WTC11 (cell line): ENCODE measurements around the gene CROCC2. TPM values are rescaled to one million over a fixed set of nuclear protein-coding genes. Genes with fewer than 3 reads are reported as not detected.

Experiments used
- ATAC-seq: fragments of 200-7000 bp; cut with Tn5 transposase; 2 replicates; pipeline ENCODE4 v1.10.0; 2021; ENCODE audit warnings: mild to moderate bottlenecking, moderate library complexity
- CTCF ChIA-PET: fragments of 300-600 bp; sonication (Branson Sonifier 250); formaldehyde crosslinking; loops from one replicate; lab custom pipeline; 2021; ENCODE audit warnings: antibody characterized with exemption; lab: Charles Lee
- POLR2A ChIA-PET: fragments of 350-600 bp; sonication (Branson Sonifier 250); formaldehyde crosslinking; loops from one replicate; lab custom pipeline; 2021; ENCODE audit warnings: antibody characterized with exemption; lab: Charles Lee
- DNase-seq: peaks from one replicate; pipeline ENCODE4 v3.0.0; 2021; ENCODE audit warnings: low spot score
- H3K27ac Mint-ChIP-seq: 2 replicates; pipeline ENCODE4 v1.8.0; 2021; ENCODE audit warnings: mixed read lengths
- H3K27me3 Mint-ChIP-seq: 2 replicates; pipeline ENCODE4 v1.8.0; 2021; ENCODE audit warnings: low read depth, mild to moderate bottlenecking, moderate library complexity, mixed read lengths
- H3K36me3 Mint-ChIP-seq: 2 replicates; pipeline ENCODE4 v1.8.0; 2021; ENCODE audit warnings: mixed read lengths
- H3K4me1 Mint-ChIP-seq: 2 replicates; pipeline ENCODE4 v1.8.0; 2022; ENCODE audit warnings: mixed read lengths
- H3K4me3 Mint-ChIP-seq: 2 replicates; pipeline ENCODE4 v1.8.0; 2021; ENCODE audit warnings: mild to moderate bottlenecking, moderate library complexity, mixed read lengths
- H3K9me3 Mint-ChIP-seq: 2 replicates; pipeline ENCODE4 v1.8.0; 2021; ENCODE audit warnings: mixed read lengths
- AFF4 ChIP-seq: sonication (generic); formaldehyde crosslinking; IDR thresholded peaks from 2 replicates; pipeline ENCODE4 v1.8.1; 2023; ENCODE audit warnings: mild to moderate bottlenecking, missing genetic modification reagents, borderline replicate concordance
- ATF3 ChIP-seq: sonication (generic); formaldehyde crosslinking; conservative IDR thresholded peaks from 2 replicates; pipeline ENCODE4 v1.8.1; 2022; ENCODE audit warnings: mild to moderate bottlenecking, missing genetic modification reagents
- CREM ChIP-seq: sonication (generic); formaldehyde crosslinking; IDR thresholded peaks from 2 replicates; pipeline ENCODE4 v1.8.1; 2022; ENCODE audit warnings: mild to moderate bottlenecking, missing genetic modification reagents, moderate library complexity
- E2F4 ChIP-seq: sonication (generic); formaldehyde crosslinking; IDR thresholded peaks from 2 replicates; pipeline ENCODE4 v1.8.1; 2022; ENCODE audit warnings: low read depth, mild to moderate bottlenecking, moderate library complexity, missing genetic modification reagents, borderline replicate concordance
- ERG ChIP-seq: fragments of 250-450 bp; sonication (Bioruptor Pico); IDR thresholded peaks from 2 replicates; pipeline ENCODE4 v1.8.0; 2021; ENCODE audit warnings: mild to moderate bottlenecking
- ESRRA ChIP-seq: sonication (generic); formaldehyde crosslinking; IDR thresholded peaks from 2 replicates; pipeline ENCODE4 v1.8.1; 2022; ENCODE audit warnings: mild to moderate bottlenecking, missing genetic modification reagents, borderline replicate concordance
- FOXP1 ChIP-seq: sonication (generic); formaldehyde crosslinking; IDR thresholded peaks from 2 replicates; pipeline ENCODE4 v1.8.0; 2022; ENCODE audit warnings: missing genetic modification reagents, mild to moderate bottlenecking, moderate library complexity, borderline replicate concordance
- HMGA2 ChIP-seq: fragments of 250-450 bp; sonication (Bioruptor Pico); IDR thresholded peaks from 2 replicates; pipeline ENCODE4 v1.4.0; 2021; ENCODE audit warnings: mild to moderate bottlenecking, moderate library complexity
- MAX ChIP-seq: sonication (generic); formaldehyde crosslinking; IDR thresholded peaks from 2 replicates; pipeline ENCODE4 v1.8.0; 2022; ENCODE audit warnings: mild to moderate bottlenecking, missing genetic modification reagents
- NFATC4 ChIP-seq: fragments of 250-450 bp; sonication (Bioruptor Pico); IDR thresholded peaks from 2 replicates; pipeline ENCODE4 v1.9.0; 2021; ENCODE audit warnings: mild to moderate bottlenecking
- NFE2L1 ChIP-seq: sonication (generic); formaldehyde crosslinking; IDR thresholded peaks from 2 replicates; pipeline ENCODE4 v1.8.1; 2023; ENCODE audit warnings: missing genetic modification reagents
- NR2C2 ChIP-seq: sonication (generic); formaldehyde crosslinking; IDR thresholded peaks from 2 replicates; pipeline ENCODE4 v1.8.0; 2022; ENCODE audit warnings: mild to moderate bottlenecking, missing genetic modification reagents
- PREB ChIP-seq: sonication (generic); formaldehyde crosslinking; IDR thresholded peaks from 2 replicates; pipeline ENCODE4 v1.8.1; 2022; ENCODE audit warnings: mild to moderate bottlenecking, missing genetic modification reagents, moderate library complexity, borderline replicate concordance
- RELA ChIP-seq: sonication (generic); formaldehyde crosslinking; IDR thresholded peaks from 2 replicates; pipeline ENCODE4 v1.8.1; 2022; ENCODE audit warnings: missing genetic modification reagents, mild to moderate bottlenecking, borderline replicate concordance
- RORB ChIP-seq: fragments of 250-450 bp; sonication (Bioruptor Pico); IDR thresholded peaks from 2 replicates; pipeline ENCODE4 v1.9.0; 2021; ENCODE audit warnings: mild to moderate bottlenecking
- SMAD4 ChIP-seq: sonication (generic); formaldehyde crosslinking; IDR thresholded peaks from 2 replicates; pipeline ENCODE4 v1.8.0; 2022; ENCODE audit warnings: mild to moderate bottlenecking, missing genetic modification reagents
- SOX15 ChIP-seq: fragments of 250-450 bp; sonication (Bioruptor Pico); IDR thresholded peaks from 2 replicates; pipeline ENCODE4 v1.9.0; 2021; ENCODE audit warnings: mild to moderate bottlenecking
- TP53 ChIP-seq: sonication (generic); formaldehyde crosslinking; IDR thresholded peaks from 2 replicates; pipeline ENCODE4 v1.8.1; 2023; ENCODE audit warnings: mild to moderate bottlenecking, missing genetic modification reagents
- ZNF263 ChIP-seq: sonication (generic); formaldehyde crosslinking; IDR thresholded peaks from 2 replicates; pipeline ENCODE4 v1.8.1; 2022; ENCODE audit warnings: low read depth, mild to moderate bottlenecking, moderate library complexity, missing genetic modification reagents
- ZNF416 ChIP-seq: fragments of 250-450 bp; sonication (Bioruptor Pico); IDR thresholded peaks from 2 replicates; pipeline ENCODE4 v1.9.0; 2021; ENCODE audit warnings: mild to moderate bottlenecking, inconsistent platforms
- ZNF512 ChIP-seq: sonication (generic); formaldehyde crosslinking; IDR thresholded peaks from 2 replicates; pipeline ENCODE4 v1.8.1; 2022; ENCODE audit warnings: missing genetic modification reagents, borderline replicate concordance
- total RNA-seq: library from RNA; stranded (reverse); gene quantifications from 3 replicates; pipeline ENCODE4 v1.2.3, GENCODE V29; 2021

Gene CROCC2
- total RNA-seq, 1 experiment from 2014 or later: not detected

GRCh38 chr2:240879105-240879504, 27.0 kb upstream of the CROCC2 start:
- no peaks in the 10 kb centered on the region for H3K36me3 Mint-ChIP-seq
- no peak overlapping the region for H3K4me3 Mint-ChIP-seq
- CTCF ChIA-PET: no interaction called here
- H3K27me3 Mint-ChIP-seq: no peaks in the 10 kb centered on the region
- H3K27ac Mint-ChIP-seq: no peak overlapping the region
- POLR2A ChIA-PET: no interaction called here
- DNase-seq (no peak), ATAC-seq (no peak)
- TF ChIP-seq FOXP1 (CRISPR knock-in tag) (no peak), SOX15 (CRISPR knock-in tag) (no peak), RORB (CRISPR knock-in tag) (no peak), ZNF263 (CRISPR knock-in tag) (no peak), ZNF512 (CRISPR knock-in tag) (no peak), PREB (no peak), NR2C2 (CRISPR knock-in tag) (no peak), HMGA2 (CRISPR knock-in tag) (no peak), TP53 (CRISPR knock-in tag) (no peak), SMAD4 (CRISPR knock-in tag) (no peak)
- no peaks in the 10 kb centered on the region for H3K4me1 Mint-ChIP-seq
- no peaks in the 10 kb centered on the region for H3K9me3 Mint-ChIP-seq

GRCh38 chr2:240881913-240882312, 24.2 kb upstream of the CROCC2 start:
- TF ChIP-seq AFF4 (CRISPR knock-in tag): no peak
- TF ChIP-seq CREM (CRISPR knock-in tag): no peak
- no peak for TF ChIP-seq ATF3 (CRISPR knock-in tag)
- TF ChIP-seq, all 79 proteins: peak for 0

GRCh38 chr2:240884221-240884620, 21.9 kb upstream of the CROCC2 start:
- ChIA-PET POLR2A (no interaction called here), CTCF (interaction anchor here (1.2 kb wide), 1 partner anchor 33 kb away, joined by 3 read pairs; no protein-coding TSS in a partner anchor)
- DNase-seq (no peak), ATAC-seq (no peak)
- no peaks in the 10 kb centered on the region for H3K9me3 Mint-ChIP-seq
- H3K36me3 Mint-ChIP-seq: no peaks in the 10 kb centered on the region
- no peak overlapping the region for H3K27ac Mint-ChIP-seq
- no peaks in the 10 kb centered on the region for H3K27me3 Mint-ChIP-seq
- H3K4me1 Mint-ChIP-seq: no peaks in the 10 kb centered on the region
- H3K4me3 Mint-ChIP-seq: no peak overlapping the region
- TF ChIP-seq E2F4 (CRISPR knock-in tag) (no peak), RELA (CRISPR knock-in tag) (no peak), ESRRA (CRISPR knock-in tag) (no peak), MAX (CRISPR knock-in tag) (no peak), ERG (CRISPR knock-in tag) (no peak), CREM (CRISPR knock-in tag) (no peak), ZNF512 (CRISPR knock-in tag) (no peak), ZNF263 (CRISPR knock-in tag) (no peak), NFE2L1 (CRISPR knock-in tag) (no peak), ZNF416 (CRISPR knock-in tag) (no peak), NFATC4 (CRISPR knock-in tag) (no peak)

More at GRCh38 chr2:240881913-240882312, 24.2 kb upstream of the CROCC2 start:
- Mint-ChIP-seq H3K36me3 (no peaks in the 10 kb centered on the region), H3K9me3 (no peaks in the 10 kb centered on the region), H3K27ac (no peak overlapping the region), H3K27me3 (no peaks in the 10 kb centered on the region), H3K4me3 (no peak overlapping the region), H3K4me1 (no peaks in the 10 kb centered on the region)
- ChIA-PET POLR2A (no interaction called here), CTCF (interaction anchor here (1.2 to 1.5 kb wide), 2 partner anchors 31 to 33 kb away, joined by 3 to 4 read pairs; no protein-coding TSS in a partner anchor)
- DNase-seq (no peak), ATAC-seq (no peak)
